Tibial artery (tissue), 4 donors: ENCODE data around the gene FUT1.
A peak's percentile ranks its signal among the peaks of the same experiment; 100 is the strongest.
"Not testable (repeated sequence)": the region's sequence is repeated elsewhere in the genome, so short reads cannot be mapped to it uniquely, and the experiment has no call there.

Experiments used
- DNase-seq, 2 donors: peaks; one replicate each; pipeline ENCODE4 v3.0.0-alpha.2; 2019
- H3K27ac ChIP-seq, 2 donors: fragments of 200-600 bp; sonication (generic) in 1 of 2; 1 replicate in 1 of 2; 2 replicates in 1 of 2; pipeline ENCODE4 v1.5.1; 2018 to 2019; ENCODE audit warnings: mild to moderate bottlenecking in 1 of 2
- H3K27me3 ChIP-seq, 2 donors: fragments of 200-600 bp; sonication (generic) in 1 of 2; one replicate each; pipeline versions ENCODE4 v1.5.1 to v1.6.0; 2016 to 2019
- H3K36me3 ChIP-seq, 3 donors: fragments of 200-600 bp; sonication (generic) in 2 of 3; one replicate each; pipeline ENCODE4 v1.5.1; 2016 to 2019; ENCODE audit warnings: mild to moderate bottlenecking in 2 of 3
- H3K4me1 ChIP-seq, 4 donors: fragments of 200-600 bp; sonication (generic) in 2 of 4; 1 replicate in 3 of 4; 2 replicates in 1 of 4; pipeline ENCODE4 v1.5.1; 2016 to 2019
- H3K4me3 ChIP-seq, 2 donors: fragments of 200-600 bp; sonication (generic) in 1 of 2; 1 replicate in 1 of 2; 2 replicates in 1 of 2; pipeline ENCODE4 v1.5.1; 2018 to 2019; ENCODE audit warnings: mild to moderate bottlenecking in 2 of 2
- H3K9me3 ChIP-seq, 3 donors: fragments of 200-600 bp; sonication (generic) in 1 of 3; one replicate each; pipeline ENCODE4 v1.5.1; 2016 to 2019
- CTCF ChIP-seq, 2 experiments: fragments of 200-600 bp in 1 of 2; fragments of 450-650 bp in 1 of 2; IDR thresholded peaks; one replicate each; pipeline ENCODE4 v1.5.1; 2017 to 2019; ENCODE audit warnings: antibody characterized with exemption in 2 of 2, mild to moderate bottlenecking in 1 of 2, moderate library complexity in 1 of 2
- intact Hi-C: fragments of 100-400 bp; cut with DNase I; formaldehyde crosslinking; loops from one replicate; pipeline ENCODE4 v1.15.0; 2023; ENCODE audit warnings: low total_unique reads

Gene FUT1

GRCh38 chr19:48719263-48720171, 32.9 kb downstream of the FUT1 start, which contains the start of gene MAMSTR:
TSS of gene MAMSTR (minus strand) at chr19:48719725. CDS start at chr19:48719031, 694 bp downstream.
- Histone ChIP-seq H3K9me3 (no peaks in the 10 kb centered on the region), H3K4me3 (peak within 1 kb of the TSS; percentile 54 to 57), H3K27ac (peak within 1 kb of the TSS; percentile 82 to 91), H3K36me3 (no peaks in the 10 kb centered on the region), H3K27me3 (no peaks in the 10 kb centered on the region), H3K4me1 (peaks cover 0 to 54% (median 40%) of the 10 kb centered on the region in 4 donors)
- no peak for TF ChIP-seq CTCF (IDR thresholded peaks at IDR 0.05)
- intact Hi-C loops = no loop called here
- no peak for DNase-seq

DNA sequence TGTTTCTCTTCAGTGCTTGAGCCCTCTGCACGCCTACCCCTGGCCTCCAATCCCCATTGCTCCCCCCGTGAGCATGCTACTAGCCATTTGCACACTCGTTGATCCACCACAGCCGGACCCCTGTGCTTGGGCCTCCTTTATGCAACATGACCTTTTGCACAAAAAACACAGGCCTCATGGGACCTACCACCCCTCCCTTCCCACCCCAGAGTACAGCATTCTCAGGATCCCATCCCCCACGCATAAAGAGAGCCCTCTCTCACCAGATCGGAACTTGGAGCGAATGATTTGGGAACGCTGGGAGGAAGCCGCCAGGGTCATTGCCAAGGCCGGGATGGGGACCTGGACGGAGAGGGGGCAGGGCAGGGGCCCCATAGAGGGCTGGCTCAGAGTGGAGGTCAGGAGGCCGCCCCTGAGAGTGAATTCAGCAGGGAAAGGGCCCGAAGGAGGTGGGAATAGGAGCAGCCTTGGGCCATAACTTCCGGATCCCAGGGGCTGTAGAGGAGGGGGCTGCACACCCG, 33.7 kb downstream of the FUT1 start:
- H3K36me3 ChIP-seq = no peaks in the 10 kb centered on the region
- no peaks in the 10 kb centered on the region for H3K27me3 ChIP-seq
- no peak overlapping the region for H3K27ac ChIP-seq
- peaks cover 4 to 54% (median 40%) of the 10 kb centered on the region in 4 donors for H3K4me1 ChIP-seq
- intact Hi-C loops = no loop called here
- no peak overlapping the region for H3K4me3 ChIP-seq
- H3K9me3 ChIP-seq = no peaks in the 10 kb centered on the region
- DNase-seq = no peak
- TF ChIP-seq CTCF (IDR thresholded peaks at IDR 0.05) = no peak

GRCh38 chr19:48718106-48718505, 34.3 kb downstream of the FUT1 start:
- H3K27me3 ChIP-seq, intact Hi-C loops, H3K4me3 ChIP-seq, H3K27ac ChIP-seq, DNase-seq, H3K36me3 ChIP-seq, H3K9me3 ChIP-seq: not testable (repeated sequence)
- peaks cover 4 to 60% (median 46%) of the 10 kb centered on the region in 4 donors for H3K4me1 ChIP-seq

DNA sequence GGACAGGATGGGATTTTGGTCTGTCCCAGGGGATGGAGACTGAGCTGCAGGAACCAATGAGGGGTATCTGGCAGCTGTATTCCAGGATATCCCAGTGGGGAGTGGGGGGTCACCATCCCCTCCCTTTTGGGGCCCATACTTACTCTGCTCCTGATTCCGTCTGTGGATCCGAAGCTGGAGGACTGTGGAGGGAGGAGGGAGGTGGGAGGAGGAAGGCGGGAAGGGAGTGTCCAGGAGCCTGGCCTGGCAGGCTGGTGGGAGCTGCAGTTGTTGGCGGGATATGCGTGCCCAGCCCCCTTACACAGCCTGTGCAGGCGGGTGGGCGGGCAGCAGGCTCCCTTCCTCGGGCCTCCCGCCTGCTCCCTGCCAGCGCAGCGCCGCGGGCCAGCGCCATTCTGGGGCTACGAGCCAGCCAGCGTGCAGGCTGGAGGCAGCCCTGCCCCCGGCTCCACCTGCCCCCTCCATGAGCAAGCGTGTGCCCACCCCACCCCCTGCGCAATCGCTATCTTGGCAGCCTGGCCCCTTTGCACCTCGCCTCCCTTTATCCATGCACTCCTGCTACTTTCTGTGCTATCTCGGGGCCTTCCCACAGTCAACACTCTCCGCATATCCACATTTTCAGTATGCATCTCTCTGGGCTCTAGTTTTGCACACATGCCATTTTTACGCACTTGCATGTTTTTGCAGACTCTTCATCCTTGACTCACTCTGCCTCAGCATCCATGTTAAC, 35.7 kb downstream of the FUT1 start:
- intact Hi-C loops = no loop called here
- Histone ChIP-seq H3K4me3 (peak overlapping the region; percentile 19 to 49), H3K4me1 (peaks cover 4 to 61% (median 50%) of the 10 kb centered on the region in 4 donors), H3K27ac (peak overlapping the region; percentile 74 to 82), H3K27me3 (no peaks in the 10 kb centered on the region), H3K36me3 (no peaks in the 10 kb centered on the region), H3K9me3 (no peaks in the 10 kb centered on the region)
- peak in 1 of 2 donors; percentile 83 for DNase-seq
- no peak for TF ChIP-seq CTCF (IDR thresholded peaks at IDR 0.05)

DNA sequence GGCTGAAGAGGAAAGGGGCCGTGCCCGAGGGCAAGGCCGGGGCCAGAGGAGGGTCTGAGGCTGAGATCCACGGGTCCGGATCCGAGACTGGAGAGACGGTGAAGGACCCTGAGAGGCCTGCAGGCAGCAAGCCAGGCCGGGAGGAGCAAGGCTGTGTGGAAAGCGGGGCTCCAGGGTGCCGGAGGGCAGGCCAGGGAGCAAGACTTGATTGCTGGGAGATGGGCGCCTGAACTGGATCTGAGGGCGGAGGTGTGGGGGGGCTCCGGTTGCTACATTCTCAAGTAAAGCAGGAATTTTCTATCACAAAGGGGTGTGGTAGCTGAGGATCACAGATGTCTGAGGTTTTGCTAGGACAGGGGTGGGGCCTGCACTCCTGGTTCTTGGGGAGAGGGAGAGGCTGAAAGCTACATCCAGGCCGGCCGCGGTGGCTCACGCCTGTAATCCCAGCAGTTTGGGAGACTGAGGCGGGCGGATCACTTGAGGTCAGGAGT, 36.7 kb downstream of the FUT1 start:
- Histone ChIP-seq H3K27me3 (no peaks in the 10 kb centered on the region), H3K4me3 (peak overlapping the region in 1 of 2 donors; percentile 73), H3K4me1 (peaks cover 4 to 61% (median 49%) of the 10 kb centered on the region in 4 donors), H3K27ac (peak overlapping the region; percentile 74 to 82), H3K9me3 (no peaks in the 10 kb centered on the region), H3K36me3 (no peaks in the 10 kb centered on the region)
- TF ChIP-seq CTCF (IDR thresholded peaks at IDR 0.05) = no peak
- intact Hi-C loops = no loop called here
- no peak for DNase-seq
